Stimulated activated CD8-positive, alpha-beta memory T cell treated with anti-CD3 and anti-CD28 coated beads, Interleukin-15, amount 100 ng/mL, for 48 hours (primary cell): ENCODE results near the gene IGF2BP3.

Experiments used
- DNase-seq, 2 donors: peaks; one replicate each; pipeline ENCODE4 v3.0.0-alpha.2; 2020; ENCODE audit warnings: low read depth in 2 of 2

IGF2BP3 gene

DNA sequence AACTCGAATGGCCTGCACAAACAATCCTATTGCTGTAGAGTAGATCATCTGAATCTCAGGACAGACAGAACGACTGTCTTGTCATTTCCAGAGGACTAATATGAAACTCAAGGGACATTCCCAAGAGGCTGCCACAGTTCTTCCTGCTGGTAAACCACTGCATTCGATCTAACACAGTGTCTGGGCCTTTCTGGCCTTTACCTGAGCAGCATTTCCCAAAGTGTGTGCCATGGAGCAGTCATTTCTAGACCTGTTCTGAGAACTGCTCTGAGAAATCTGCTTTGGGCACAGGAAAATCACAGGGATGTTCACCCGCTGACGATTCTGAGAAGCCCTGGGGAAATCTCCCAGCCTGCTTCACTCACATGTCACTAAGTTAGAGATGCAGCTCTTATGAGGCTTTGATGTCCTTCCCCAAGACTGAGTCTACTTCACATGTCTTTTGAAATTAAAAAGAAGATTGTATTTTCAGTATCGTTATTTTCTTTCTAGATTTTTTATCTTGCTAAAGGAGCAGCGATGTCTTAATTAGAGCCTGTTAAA is 205.3 kb downstream of the IGF2BP3 start:
- DNase-seq: no peak

DNA sequence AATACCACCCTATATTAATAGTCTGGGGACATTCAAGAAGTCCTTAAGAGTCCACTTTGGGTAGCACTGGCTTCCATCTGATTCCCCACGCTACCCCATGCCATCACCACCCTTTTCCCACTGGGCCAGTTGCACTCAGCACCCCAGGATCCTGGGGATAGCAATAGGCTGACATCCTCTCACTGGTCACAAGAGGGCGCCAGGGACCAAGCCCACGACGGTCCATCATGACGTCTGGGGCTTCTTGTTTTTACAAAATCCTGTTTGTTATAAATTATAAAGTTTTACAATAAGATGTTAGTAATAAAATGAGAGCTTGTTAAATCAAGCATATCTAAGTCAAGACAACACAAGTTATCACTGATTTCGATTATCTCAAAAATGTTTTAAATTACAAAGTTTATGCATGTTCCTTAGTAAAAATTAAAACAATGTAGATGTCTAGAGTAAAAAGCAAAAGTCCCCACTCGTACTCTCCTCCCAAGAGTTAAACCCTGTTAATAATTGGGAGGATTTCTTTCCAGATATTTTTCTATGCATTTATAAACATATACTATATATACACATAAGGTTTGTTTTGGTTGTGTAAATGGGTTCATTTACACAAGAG is 208.3 kb downstream of the IGF2BP3 start:
- peak; percentile 16 to 26 for DNase-seq

DNA sequence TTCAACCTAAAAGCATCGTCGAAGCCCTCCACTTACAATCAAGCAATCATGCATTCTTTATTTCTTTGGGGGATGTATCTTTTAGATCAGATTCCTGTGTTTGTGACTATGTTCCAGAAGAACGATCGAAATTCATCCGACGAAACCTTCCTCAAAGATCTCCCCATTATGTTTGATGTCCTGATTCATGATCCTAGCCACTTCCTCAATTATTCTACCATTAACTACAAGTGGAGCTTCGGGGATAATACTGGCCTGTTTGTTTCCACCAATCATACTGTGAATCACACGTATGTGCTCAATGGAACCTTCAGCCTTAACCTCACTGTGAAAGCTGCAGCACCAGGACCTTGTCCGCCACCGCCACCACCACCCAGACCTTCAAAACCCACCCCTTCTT is 209.9 kb downstream of the IGF2BP3 start:
- DNase-seq: no peak
